GM12875 (cell line): Measurements from ENCODE around the gene MDM2.

Experiments used
- H3K4me3 ChIP-seq: one replicate; pipeline ENCODE4 v1.5.1; 2011; ENCODE audit warnings: low read depth, low read length, control low read depth
- TF ChIP-seq, protein P1 (sequence below): IDR thresholded peaks from 2 replicates; pipeline ENCODE4 v1.5.1; 2011; ENCODE audit warnings: low read depth, mild to moderate bottlenecking, control low read depth, inconsistent platforms, low read length, moderate library complexity, borderline replicate concordance; ENCODE audit not compliant: insufficient read depth

MDM2 gene

DNA sequence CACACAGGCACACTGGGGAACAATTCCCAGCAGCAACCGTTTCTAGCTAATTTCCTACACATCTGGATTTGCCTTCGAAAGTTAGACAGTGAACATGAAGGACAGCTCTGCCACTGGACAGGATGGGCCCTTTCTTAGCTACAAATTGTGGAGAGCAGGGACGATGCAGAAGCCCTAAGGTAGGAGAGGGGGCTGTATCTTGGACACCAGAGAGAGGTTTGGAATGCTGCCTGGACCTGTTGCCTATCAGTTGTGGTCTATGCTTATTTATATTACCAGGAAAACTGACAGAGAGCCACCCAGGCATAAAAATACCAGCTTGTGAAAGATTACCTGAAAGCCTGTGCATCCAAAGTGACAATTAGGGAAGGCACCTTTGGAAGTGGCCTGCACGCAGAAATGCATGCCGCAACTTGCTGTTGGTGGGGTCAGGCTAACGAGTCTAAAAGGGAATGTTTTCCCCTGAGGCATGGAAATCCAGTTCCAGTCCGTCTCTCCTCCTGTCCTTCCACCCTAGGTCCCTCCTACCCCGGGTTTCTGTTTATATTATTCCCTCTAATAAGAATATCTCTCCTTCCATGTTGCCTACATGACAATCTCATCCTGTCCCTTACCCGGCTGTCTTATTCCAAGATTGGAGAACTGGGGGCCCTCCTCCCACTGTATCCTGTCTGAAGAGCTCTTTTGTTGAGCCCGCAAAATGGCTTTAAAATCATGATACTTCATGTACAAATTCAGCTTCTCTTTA, 60.2 kb downstream of the MDM2 start:
- TF ChIP-seq, protein P1, sequence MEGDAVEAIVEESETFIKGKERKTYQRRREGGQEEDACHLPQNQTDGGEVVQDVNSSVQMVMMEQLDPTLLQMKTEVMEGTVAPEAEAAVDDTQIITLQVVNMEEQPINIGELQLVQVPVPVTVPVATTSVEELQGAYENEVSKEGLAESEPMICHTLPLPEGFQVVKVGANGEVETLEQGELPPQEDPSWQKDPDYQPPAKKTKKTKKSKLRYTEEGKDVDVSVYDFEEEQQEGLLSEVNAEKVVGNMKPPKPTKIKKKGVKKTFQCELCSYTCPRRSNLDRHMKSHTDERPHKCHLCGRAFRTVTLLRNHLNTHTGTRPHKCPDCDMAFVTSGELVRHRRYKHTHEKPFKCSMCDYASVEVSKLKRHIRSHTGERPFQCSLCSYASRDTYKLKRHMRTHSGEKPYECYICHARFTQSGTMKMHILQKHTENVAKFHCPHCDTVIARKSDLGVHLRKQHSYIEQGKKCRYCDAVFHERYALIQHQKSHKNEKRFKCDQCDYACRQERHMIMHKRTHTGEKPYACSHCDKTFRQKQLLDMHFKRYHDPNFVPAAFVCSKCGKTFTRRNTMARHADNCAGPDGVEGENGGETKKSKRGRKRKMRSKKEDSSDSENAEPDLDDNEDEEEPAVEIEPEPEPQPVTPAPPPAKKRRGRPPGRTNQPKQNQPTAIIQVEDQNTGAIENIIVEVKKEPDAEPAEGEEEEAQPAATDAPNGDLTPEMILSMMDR: no peak
- H3K4me3 ChIP-seq: no peak overlapping the region

DNA sequence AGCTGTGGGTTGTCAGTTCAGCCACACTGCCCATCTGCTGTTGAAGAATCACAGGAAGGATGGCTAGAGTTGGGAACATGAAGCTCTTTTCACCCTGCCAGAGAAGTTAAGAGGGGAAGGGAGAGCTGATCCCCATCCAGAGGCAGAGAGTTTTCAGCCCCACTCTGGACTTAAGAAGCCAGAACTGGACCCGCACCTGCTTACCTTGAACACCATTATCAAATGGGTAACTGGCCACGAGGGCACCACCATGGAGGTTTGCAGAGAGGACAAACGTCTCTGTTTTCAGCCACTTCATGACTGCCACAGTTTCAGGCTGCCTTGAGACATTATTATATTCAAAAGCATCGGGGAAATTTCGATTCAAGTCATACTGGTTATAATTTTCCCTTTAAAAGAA, 62.0 kb downstream of the MDM2 start:
- H3K4me3 ChIP-seq: no peak overlapping the region
- TF ChIP-seq, protein P1: no peak

GRCh38 chr12:68870443-68870842, 62.5 kb downstream of the MDM2 start:
- H3K4me3 ChIP-seq: no peak overlapping the region
- TF ChIP-seq, protein P1: no peak

DNA sequence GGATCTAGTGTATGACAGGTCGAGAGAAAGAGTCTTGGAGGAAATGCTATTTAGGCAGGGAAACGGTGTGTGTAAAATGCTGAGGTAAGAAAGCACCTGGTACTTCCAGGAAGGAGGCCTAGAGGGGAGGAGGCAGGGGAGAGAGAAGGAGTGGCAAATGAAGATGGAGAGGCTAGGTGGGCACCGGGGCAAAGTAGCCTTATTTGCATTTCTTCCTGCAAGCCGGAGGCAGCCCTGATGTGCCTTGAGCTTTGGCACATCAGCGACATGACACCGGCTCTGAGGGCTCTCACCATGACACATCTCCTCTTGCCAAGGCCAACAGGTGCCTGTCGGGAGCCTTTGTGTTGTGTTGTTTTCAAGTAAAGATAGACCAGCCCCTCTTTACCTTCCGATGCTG, 63.4 kb downstream of the MDM2 start:
- H3K4me3 ChIP-seq: no peak overlapping the region
- TF ChIP-seq, protein P1: no peak

- no peak overlapping the region for H3K4me3 ChIP-seq
- TF ChIP-seq, protein P1: peak; percentile 24; the same call in 1 of the 2 replicates
Measured at GRCh38 chr12:68871921-68872320, 63.9 kb downstream of the MDM2 start.

DNA sequence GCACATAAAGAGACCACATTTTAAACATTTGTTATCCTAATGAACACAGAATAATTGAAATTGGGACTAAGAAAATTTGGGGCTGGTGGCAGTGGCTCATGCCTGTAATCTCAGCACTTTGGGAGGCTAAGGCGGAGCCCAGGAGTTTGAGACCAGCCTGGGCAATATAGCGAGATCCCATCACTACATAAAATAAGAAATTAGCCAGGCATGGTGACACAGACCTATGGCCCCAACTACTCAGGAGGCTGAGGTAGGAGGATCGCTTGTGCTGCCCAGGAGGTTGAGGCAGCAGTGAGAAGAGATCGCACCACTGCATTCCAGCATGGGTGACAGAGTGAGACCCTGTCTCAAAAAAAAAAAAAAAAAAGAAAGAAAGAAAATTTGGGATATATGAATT, 65.3 kb downstream of the MDM2 start:
- H3K4me3 ChIP-seq: no peak overlapping the region
- TF ChIP-seq, protein P1: no peak

GRCh38 chr12:68876461-68876860, 68.5 kb downstream of the MDM2 start:
- no peak overlapping the region for H3K4me3 ChIP-seq
- TF ChIP-seq, protein P1: no peak
